ENCODE data around the gene BEND3.

BEND3 gene

GRCh38 chr6:107079429-107079828 is 35.9 kb downstream of the BEND3 start:
- Histone ChIP-seq H3K9me3 (no peaks in the 10 kb centered on the region), H3K4me3 (ENCODE audit: low read depth in 1 of 2, low read length in 1 of 2) (no peak overlapping the region), H3K27me3 (no peaks in the 10 kb centered on the region), H3K36me3 (no peaks in the 10 kb centered on the region), H3K27ac (no peak overlapping the region), H3K4me1 (ENCODE audit: control insufficient read depth in 1 of 2, insufficient read depth in 1 of 2, low read depth in 1 of 2, low read length in 1 of 2) (no peaks in the 10 kb centered on the region)
- TF ChIP-seq CTCF (IDR thresholded peaks at IDR 0.05): no peak

GRCh38 chr6:107077710-107078109 is 37.6 kb downstream of the BEND3 start:
- H3K27me3 ChIP-seq: no peaks in the 10 kb centered on the region
- H3K36me3 ChIP-seq: no peaks in the 10 kb centered on the region
- H3K4me1 ChIP-seq (ENCODE audit: control insufficient read depth in 1 of 2, insufficient read depth in 1 of 2, low read depth in 1 of 2, low read length in 1 of 2): no peaks in the 10 kb centered on the region
- H3K9me3 ChIP-seq: no peaks in the 10 kb centered on the region
- H3K4me3 ChIP-seq (ENCODE audit: low read depth in 1 of 2, low read length in 1 of 2): no peak overlapping the region
- no peak for TF ChIP-seq CTCF (IDR thresholded peaks at IDR 0.05)
- no peak overlapping the region for H3K27ac ChIP-seq

GRCh38 chr6:107075951-107076381 is 39.3 kb downstream of the BEND3 start:
- no peak for TF ChIP-seq CTCF (IDR thresholded peaks at IDR 0.05)
- H3K27me3 ChIP-seq: no peaks in the 10 kb centered on the region
- H3K9me3 ChIP-seq: no peaks in the 10 kb centered on the region
- no peaks in the 10 kb centered on the region for H3K36me3 ChIP-seq
- H3K27ac ChIP-seq: no peak overlapping the region
- no peak overlapping the region for H3K4me3 ChIP-seq (ENCODE audit: low read depth in 1 of 2, low read length in 1 of 2)
- H3K4me1 ChIP-seq (ENCODE audit: control insufficient read depth in 1 of 2, insufficient read depth in 1 of 2, low read depth in 1 of 2, low read length in 1 of 2): no peaks in the 10 kb centered on the region

DNA sequence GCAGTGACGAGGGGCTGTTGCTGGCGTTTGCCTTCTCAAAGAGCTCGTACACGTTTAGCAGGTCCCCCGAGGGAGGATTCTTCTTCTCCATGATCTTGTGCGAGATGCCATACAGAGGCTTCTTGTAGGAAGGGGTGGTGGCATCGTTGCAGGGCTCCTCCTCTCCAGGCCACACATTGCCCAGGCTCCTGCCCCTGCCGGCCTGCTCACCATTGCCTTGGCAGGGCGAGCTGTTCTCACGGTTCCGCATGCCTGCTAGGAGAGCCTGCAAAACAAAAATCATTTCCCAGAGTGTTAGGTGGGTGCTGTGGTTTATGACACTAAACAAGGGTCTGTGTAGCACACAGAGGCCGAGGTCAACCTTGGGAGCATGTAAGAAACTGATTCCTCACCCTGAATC is 44.6 kb downstream of the BEND3 start:
- H3K4me3 ChIP-seq (ENCODE audit: low read depth in 1 of 2, low read length in 1 of 2): no peak overlapping the region
- H3K27me3 ChIP-seq: no peaks in the 10 kb centered on the region
- no peaks in the 10 kb centered on the region for H3K36me3 ChIP-seq

DNA sequence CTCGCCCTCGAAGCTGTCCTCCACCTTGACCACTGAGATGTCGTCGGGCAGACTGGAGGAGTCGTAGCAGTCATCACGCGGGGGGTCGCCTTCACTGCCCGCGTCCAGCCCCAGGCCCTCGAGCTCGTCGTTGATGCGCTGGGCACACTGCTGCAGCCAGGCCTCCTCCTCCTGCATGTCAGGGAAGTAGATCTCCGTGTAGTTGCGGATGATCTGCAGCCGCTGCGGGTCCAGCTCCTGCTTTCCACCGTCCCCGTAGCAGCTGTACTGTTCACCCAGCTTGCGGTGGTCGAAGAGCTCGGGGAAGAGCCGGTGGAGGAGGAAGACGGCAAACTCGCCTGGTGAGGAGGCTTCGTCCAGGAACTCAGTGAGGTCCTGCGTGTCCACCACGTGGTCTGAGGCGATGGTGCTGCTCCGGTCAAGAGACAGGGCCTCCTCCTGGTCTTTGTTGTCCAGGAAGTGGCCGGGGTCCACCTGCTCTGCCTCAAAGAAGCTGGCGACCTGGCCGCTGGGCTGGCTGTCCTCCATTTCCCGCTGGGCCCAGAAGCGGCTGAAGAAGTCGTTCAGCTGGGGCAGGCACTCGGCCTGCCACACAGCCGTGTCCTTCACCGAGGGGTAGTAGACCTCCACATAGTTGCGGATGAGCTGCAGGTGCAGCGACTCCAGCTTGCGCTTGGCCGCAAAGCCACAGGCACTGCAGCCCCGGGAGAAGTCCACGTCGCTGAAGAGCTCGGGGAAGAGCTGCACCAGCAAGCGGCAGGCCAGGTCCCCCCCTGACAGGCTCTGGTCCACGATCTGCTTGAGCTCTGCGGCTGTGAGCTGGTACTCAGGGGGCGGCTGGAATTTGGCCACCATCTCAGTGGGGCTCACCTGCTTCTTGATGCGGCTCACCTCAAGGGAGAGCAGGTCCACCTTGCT is 45.4 kb downstream of the BEND3 start:
- Histone ChIP-seq H3K4me1 (ENCODE audit: control insufficient read depth in 1 of 2, insufficient read depth in 1 of 2, low read depth in 1 of 2, low read length in 1 of 2) (peaks cover 1 to 7% of the 10 kb centered on the region in 2 experiments), H3K36me3 (no peaks in the 10 kb centered on the region), H3K27me3 (no peaks in the 10 kb centered on the region), H3K9me3 (no peaks in the 10 kb centered on the region), H3K4me3 (ENCODE audit: low read depth in 1 of 2, low read length in 1 of 2) (no peak overlapping the region), H3K27ac (no peak overlapping the region)
- no peak for TF ChIP-seq CTCF (IDR thresholded peaks at IDR 0.05)

More for the DNA sequence above, 44.6 kb downstream of the BEND3 start:
- no peak for TF ChIP-seq CTCF (IDR thresholded peaks at IDR 0.05)
- H3K4me1 ChIP-seq (ENCODE audit: control insufficient read depth in 1 of 2, insufficient read depth in 1 of 2, low read depth in 1 of 2, low read length in 1 of 2): no peaks in the 10 kb centered on the region
- no peak overlapping the region for H3K27ac ChIP-seq
- H3K9me3 ChIP-seq: no peaks in the 10 kb centered on the region
